22Rv1 (cell line): ENCODE results near the gene BTF3.

Experiments used
- H3K27ac ChIP-seq: fragments of 450-650 bp; 2 replicates; pipeline ENCODE4 v1.5.1; 2017
- ZFX ChIP-seq: fragments of 450-650 bp; IDR thresholded peaks from 2 replicates; pipeline ENCODE4 v1.6.1; 2017; ENCODE audit warnings: antibody characterized with exemption, borderline replicate concordance
- TF ChIP-seq, protein P1 (sequence below): fragments of 450-650 bp; IDR thresholded peaks from 2 replicates; pipeline ENCODE4 v1.5.1; 2017; ENCODE audit warnings: mild to moderate bottlenecking

BTF3 gene

DNA sequence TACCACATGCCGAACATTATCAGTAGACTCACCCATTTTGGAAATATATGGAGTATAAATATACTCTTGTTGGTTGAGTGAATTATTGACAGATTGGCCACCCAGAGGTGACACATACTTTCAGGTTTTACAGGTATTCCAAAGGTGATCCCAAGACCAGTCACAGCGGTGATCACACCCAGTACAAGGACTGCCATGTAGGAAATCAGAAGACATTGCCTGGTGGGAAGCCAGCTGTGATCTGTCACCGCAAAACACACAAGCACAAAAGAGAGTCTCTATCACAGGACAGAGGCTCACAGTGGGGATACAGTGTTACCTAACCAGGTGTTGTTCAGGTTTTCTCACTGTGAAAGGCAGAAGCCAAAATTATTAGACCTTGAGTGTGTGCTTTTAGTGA lies 15.8 kb downstream of the BTF3 start:
- TF ChIP-seq, protein P1, sequence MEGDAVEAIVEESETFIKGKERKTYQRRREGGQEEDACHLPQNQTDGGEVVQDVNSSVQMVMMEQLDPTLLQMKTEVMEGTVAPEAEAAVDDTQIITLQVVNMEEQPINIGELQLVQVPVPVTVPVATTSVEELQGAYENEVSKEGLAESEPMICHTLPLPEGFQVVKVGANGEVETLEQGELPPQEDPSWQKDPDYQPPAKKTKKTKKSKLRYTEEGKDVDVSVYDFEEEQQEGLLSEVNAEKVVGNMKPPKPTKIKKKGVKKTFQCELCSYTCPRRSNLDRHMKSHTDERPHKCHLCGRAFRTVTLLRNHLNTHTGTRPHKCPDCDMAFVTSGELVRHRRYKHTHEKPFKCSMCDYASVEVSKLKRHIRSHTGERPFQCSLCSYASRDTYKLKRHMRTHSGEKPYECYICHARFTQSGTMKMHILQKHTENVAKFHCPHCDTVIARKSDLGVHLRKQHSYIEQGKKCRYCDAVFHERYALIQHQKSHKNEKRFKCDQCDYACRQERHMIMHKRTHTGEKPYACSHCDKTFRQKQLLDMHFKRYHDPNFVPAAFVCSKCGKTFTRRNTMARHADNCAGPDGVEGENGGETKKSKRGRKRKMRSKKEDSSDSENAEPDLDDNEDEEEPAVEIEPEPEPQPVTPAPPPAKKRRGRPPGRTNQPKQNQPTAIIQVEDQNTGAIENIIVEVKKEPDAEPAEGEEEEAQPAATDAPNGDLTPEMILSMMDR: no peak
- no peak for TF ChIP-seq ZFX
- no peak overlapping the region for H3K27ac ChIP-seq

DNA sequence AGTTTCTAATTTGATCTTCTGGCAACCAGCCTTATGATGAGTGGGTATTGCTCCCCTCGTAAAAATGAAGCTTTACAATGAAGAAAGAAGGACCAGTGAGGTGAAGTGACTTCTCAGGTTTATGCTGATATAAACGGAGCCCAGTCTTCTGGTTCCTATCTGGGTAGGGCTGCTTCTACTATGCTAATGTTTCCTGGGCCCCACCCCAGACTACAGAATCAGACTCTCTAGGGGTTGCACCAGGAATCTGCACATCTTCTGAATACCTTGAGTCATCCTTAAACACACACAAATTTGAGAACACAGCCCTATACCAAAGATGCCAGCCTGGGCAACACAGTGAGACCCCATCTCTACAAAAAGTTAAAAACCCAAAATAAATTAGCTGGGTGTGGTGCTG lies 16.2 kb downstream of the BTF3 start:
- no peak for TF ChIP-seq ZFX
- TF ChIP-seq, protein P1: no peak
- peak overlapping the region; percentile 78 for H3K27ac ChIP-seq

DNA sequence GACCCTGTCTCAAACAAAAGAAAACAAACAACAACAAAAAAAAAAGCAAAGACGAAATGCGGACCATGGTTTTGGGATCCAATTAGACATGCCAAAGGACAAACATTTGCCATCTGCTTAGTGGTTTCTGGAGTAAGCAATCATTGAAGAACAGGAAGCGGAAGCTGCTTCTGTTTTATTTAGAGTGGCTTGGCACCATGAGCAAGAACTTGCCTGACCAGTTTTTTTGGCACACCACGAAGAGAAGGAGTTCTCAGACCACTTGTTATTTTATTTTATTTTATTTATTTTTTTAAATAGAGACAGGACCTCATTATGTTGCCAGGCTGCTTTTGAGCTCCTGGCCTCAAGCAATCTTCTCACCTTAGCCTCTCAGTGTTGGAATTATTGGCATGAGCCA lies 17.0 kb downstream of the BTF3 start:
- no peak for TF ChIP-seq ZFX
- TF ChIP-seq, protein P1: no peak
- H3K27ac ChIP-seq: peak overlapping the region; percentile 78

DNA sequence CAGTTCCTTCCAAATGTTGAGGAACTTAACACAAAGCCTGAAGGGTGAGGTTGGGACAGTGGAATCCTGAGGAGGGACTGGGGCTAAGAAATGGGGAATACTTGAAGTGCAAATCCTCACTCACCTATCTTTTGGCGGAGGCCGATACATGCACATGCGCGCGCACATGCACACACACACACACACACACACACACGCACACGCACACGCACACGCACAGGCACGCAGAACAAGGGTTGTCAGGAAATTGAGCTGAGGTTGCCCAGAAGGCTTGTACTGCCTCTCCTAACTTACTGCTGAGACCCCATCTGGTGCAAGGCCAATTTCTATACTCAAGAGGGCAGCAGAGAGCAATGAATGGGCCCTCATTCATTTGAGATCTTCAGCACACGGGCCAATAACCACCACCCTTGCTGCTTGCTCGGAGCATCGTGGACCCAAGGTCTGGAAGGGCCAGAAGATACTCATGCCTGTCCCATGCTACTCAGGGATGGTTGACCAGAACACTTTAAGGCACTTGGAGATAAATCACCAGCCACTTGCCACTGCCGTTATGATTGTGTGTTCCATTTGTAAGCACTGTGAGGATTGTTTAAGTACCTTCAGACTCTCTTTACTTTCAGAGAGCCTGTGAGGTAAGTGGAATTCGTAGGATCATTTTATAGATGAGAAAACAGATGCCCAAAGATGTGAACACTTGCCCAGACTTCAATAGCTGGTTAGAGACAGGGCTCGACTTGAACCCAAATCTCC lies 21.5 kb downstream of the BTF3 start:
- TF ChIP-seq, protein P1: peak; percentile 86
- TF ChIP-seq ZFX: no peak
- H3K27ac ChIP-seq: no peak overlapping the region

DNA sequence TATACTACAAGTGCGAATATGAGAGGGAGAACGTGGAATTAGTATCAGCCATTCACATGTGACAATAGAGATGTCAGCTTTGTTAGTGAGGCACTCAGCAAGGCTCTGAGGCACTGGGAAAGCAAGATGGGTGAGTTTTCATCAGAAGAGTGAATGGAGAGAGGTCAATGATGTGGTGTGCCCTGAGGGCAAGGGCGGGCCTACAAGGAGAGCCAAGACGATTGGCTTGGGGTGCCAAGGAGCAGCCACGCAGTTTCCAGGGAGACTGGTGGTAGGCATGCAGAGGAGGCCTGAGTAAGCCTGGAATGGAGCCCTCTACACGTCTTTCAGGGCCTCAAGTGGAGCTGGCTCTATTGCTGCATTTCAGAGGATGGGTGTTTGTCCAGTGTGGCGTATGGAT lies 24.7 kb downstream of the BTF3 start:
- H3K27ac ChIP-seq: no peak overlapping the region

DNA sequence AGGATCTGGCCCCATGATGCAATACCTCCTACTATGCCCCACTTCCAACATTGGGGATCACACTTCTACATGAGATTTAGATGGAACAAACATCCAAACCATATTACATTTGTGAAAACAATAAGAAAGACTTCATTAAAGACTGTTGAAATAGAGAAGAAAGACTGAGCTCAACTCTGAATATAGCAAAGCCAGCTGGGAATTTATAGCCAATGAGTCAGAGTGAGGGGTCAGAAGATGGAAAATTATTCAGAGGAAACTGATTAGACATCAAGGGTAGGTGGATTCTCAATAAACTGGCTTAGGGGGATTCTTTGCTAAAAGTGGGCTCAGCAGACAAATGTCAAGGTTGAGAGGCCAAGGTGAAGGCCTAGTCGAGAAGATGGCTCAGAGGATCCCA lies 25.6 kb downstream of the BTF3 start:
- no peak overlapping the region for H3K27ac ChIP-seq
- no peak for TF ChIP-seq ZFX
- TF ChIP-seq, protein P1: no peak

More for the DNA sequence above, 24.7 kb downstream of the BTF3 start:
- TF ChIP-seq ZFX: no peak
- TF ChIP-seq, protein P1: no peak

DNA sequence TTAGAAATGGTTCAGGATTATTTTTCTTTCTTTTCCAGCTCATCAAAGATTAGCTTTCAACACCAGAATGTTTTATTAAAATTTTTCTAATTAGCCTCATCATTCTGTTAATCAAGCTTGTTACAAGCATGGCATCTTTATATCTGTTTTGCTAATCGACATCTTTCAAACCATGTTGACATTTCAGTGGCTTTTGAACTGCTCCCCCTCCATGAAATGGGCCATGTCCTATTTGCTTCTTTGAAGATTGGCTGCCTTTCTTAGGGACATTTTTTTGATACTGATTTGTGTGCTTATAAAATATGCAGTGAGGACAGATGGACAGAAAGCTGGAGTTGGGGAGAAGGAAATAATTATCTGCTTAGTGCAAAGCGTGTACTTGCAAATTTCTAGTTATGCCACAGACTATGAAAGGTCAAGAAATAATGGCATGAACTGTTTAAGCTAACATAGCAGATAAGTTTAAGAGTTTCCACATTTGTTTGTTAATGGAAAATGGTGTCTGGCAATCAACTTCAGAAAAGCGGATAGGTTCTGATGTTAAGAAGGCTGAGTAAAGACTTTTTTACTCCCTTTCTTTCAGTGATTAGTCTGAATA lies 27.5 kb downstream of the BTF3 start:
- TF ChIP-seq, protein P1: no peak
- TF ChIP-seq ZFX: no peak
- no peak overlapping the region for H3K27ac ChIP-seq
